ENCODE measurements around the gene TNFRSF11A. TPM values are rescaled to one million over a fixed set of nuclear protein-coding genes. Genes with fewer than 3 reads are reported as not detected.

Gene TNFRSF11A
- total RNA-seq, 1 donor from 2014 or later, result 0.75 TPM

- Mint-ChIP-seq H3K36me3 (ENCODE audit: low read depth, unreplicated experiment) (peaks cover 2% of the 10 kb centered on the region), H3K4me1 (ENCODE audit: low read depth, unreplicated experiment) (peaks cover 13% of the 10 kb centered on the region), H3K27ac (ENCODE audit: unreplicated experiment) (no peak overlapping the region), H3K9me3 (ENCODE audit: unreplicated experiment) (peaks cover 4% of the 10 kb centered on the region), H3K4me3 (ENCODE audit: unreplicated experiment) (no peak overlapping the region), H3K27me3 (ENCODE audit: low read depth, unreplicated experiment) (peaks cover 22% of the 10 kb centered on the region)
- Histone ChIP-seq H3K4me2 (ENCODE audit: low read length) (no peak overlapping the region), H3K79me2 (ENCODE audit: insufficient read depth, low read length) (no peaks in the 10 kb centered on the region), H3K9me3 (ENCODE audit: insufficient read depth, low read depth, low read length) (no peaks in the 10 kb centered on the region), H3K9ac (ENCODE audit: low read length) (no peak overlapping the region), H3K27me3 (ENCODE audit: insufficient read depth, low read length) (peaks cover 33% of the 10 kb centered on the region), H2AFZ (ENCODE audit: low read depth, low read length) (no peak overlapping the region), H3K27ac (ENCODE audit: low read depth, low read length) (no peak overlapping the region), H4K20me1 (ENCODE audit: insufficient read depth, low read length) (no peaks in the 10 kb centered on the region), H3K4me1 (ENCODE audit: insufficient read depth, low read length) (peaks cover 31% of the 10 kb centered on the region), H3K36me3 (ENCODE audit: insufficient read depth, low read length) (no peaks in the 10 kb centered on the region), H3K4me3 (ENCODE audit: insufficient read depth, low read depth, low read length) (no peak overlapping the region)
- FAIRE-seq (no peak), DNase-seq (ENCODE audit: low read depth) (no peak)
- TF ChIP-seq, protein P1, sequence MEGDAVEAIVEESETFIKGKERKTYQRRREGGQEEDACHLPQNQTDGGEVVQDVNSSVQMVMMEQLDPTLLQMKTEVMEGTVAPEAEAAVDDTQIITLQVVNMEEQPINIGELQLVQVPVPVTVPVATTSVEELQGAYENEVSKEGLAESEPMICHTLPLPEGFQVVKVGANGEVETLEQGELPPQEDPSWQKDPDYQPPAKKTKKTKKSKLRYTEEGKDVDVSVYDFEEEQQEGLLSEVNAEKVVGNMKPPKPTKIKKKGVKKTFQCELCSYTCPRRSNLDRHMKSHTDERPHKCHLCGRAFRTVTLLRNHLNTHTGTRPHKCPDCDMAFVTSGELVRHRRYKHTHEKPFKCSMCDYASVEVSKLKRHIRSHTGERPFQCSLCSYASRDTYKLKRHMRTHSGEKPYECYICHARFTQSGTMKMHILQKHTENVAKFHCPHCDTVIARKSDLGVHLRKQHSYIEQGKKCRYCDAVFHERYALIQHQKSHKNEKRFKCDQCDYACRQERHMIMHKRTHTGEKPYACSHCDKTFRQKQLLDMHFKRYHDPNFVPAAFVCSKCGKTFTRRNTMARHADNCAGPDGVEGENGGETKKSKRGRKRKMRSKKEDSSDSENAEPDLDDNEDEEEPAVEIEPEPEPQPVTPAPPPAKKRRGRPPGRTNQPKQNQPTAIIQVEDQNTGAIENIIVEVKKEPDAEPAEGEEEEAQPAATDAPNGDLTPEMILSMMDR (IDR thresholded peaks at IDR 0.05; ENCODE audit: insufficient read depth, low read depth, low read length), result no peak
- TF ChIP-seq EZH2 (IDR thresholded peaks at IDR 0.05; ENCODE audit: insufficient read depth, low read length), result no peak
Observed at GRCh38 chr18:62330650-62331049, 5.5 kb downstream of the TNFRSF11A start.

DNA sequence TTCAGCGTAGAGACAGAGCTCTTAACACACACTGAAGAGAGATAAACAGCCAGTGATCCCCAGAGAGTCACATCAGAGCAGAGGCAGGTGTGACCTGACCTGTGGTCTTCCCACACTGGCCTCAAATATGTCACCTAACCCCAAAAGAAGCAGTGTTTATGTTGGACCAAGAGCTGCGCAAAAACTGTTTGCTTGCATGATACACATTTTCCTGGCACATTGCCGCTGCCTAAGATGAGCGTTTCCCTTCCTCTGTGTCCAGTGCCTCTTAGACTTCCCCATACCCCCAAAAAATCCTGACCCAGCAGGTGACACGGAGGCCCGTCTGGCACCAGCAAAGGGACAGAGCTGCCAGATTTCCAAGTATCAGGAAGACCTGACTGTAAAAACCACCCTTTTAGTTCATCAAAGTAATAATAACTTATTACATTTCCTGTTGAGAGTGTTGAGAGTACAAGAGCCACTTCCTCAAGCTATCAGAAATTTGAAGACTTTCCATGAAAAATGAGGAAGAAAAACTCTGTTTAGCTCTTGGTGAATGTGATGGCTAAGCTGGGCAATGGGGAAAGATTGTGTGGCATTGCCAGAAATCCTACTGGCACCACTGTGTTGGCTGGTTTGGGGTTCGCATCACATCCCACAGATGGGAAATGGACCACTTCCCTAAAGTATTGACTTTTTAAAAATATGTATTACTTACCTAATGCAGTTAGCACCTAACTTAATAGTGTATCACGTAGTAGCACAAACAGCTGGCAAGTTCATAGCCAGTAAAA is 6.7 kb downstream of the TNFRSF11A start:
- no peak overlapping the region for H3K4me3 Mint-ChIP-seq (ENCODE audit: unreplicated experiment)
- peaks cover 13% of the 10 kb centered on the region for H3K4me1 Mint-ChIP-seq (ENCODE audit: low read depth, unreplicated experiment)
- H3K36me3 ChIP-seq (ENCODE audit: insufficient read depth, low read length), result no peaks in the 10 kb centered on the region
- no peaks in the 10 kb centered on the region for H3K9me3 ChIP-seq (ENCODE audit: insufficient read depth, low read depth, low read length)
- no peak overlapping the region for H3K27ac Mint-ChIP-seq (ENCODE audit: unreplicated experiment)
- H3K9ac ChIP-seq (ENCODE audit: low read length), result no peak overlapping the region
- no peaks in the 10 kb centered on the region for H4K20me1 ChIP-seq (ENCODE audit: insufficient read depth, low read length)
- H3K27me3 Mint-ChIP-seq (ENCODE audit: low read depth, unreplicated experiment), result peaks cover 15% of the 10 kb centered on the region
- FAIRE-seq (no peak), DNase-seq (ENCODE audit: low read depth) (peak; percentile 76)
- no peak overlapping the region for H3K27ac ChIP-seq (ENCODE audit: low read depth, low read length)
- no peak overlapping the region for H2AFZ ChIP-seq (ENCODE audit: low read depth, low read length)
- H3K4me2 ChIP-seq (ENCODE audit: low read length), result no peak overlapping the region
- H3K4me3 ChIP-seq (ENCODE audit: insufficient read depth, low read depth, low read length), result no peak overlapping the region
- TF ChIP-seq, protein P1 (IDR thresholded peaks at IDR 0.05; ENCODE audit: insufficient read depth, low read depth, low read length), result no peak
- no peak for TF ChIP-seq EZH2 (IDR thresholded peaks at IDR 0.05; ENCODE audit: insufficient read depth, low read length)
- H3K79me2 ChIP-seq (ENCODE audit: insufficient read depth, low read length), result no peaks in the 10 kb centered on the region
- peaks cover 2% of the 10 kb centered on the region for H3K9me3 Mint-ChIP-seq (ENCODE audit: unreplicated experiment)
- peaks cover 21% of the 10 kb centered on the region for H3K27me3 ChIP-seq (ENCODE audit: insufficient read depth, low read length)
- H3K36me3 Mint-ChIP-seq (ENCODE audit: low read depth, unreplicated experiment), result peaks cover 2% of the 10 kb centered on the region
- peaks cover 26% of the 10 kb centered on the region for H3K4me1 ChIP-seq (ENCODE audit: insufficient read depth, low read length)

- H3K4me1 ChIP-seq (ENCODE audit: insufficient read depth, low read length), result peaks cover 26% of the 10 kb centered on the region
- no peaks in the 10 kb centered on the region for H3K9me3 ChIP-seq (ENCODE audit: insufficient read depth, low read depth, low read length)
- Mint-ChIP-seq H3K36me3 (ENCODE audit: low read depth, unreplicated experiment) (peaks cover 2% of the 10 kb centered on the region), H3K9me3 (ENCODE audit: unreplicated experiment) (peaks cover 2% of the 10 kb centered on the region), H3K4me1 (ENCODE audit: low read depth, unreplicated experiment) (peaks cover 13% of the 10 kb centered on the region), H3K4me3 (ENCODE audit: unreplicated experiment) (no peak overlapping the region), H3K27me3 (ENCODE audit: low read depth, unreplicated experiment) (peaks cover 9% of the 10 kb centered on the region), H3K27ac (ENCODE audit: unreplicated experiment) (no peak overlapping the region)
- TF ChIP-seq, protein P1 (IDR thresholded peaks at IDR 0.05; ENCODE audit: insufficient read depth, low read depth, low read length), result no peak
- no peak for TF ChIP-seq EZH2 (IDR thresholded peaks at IDR 0.05; ENCODE audit: insufficient read depth, low read length)
- no peaks in the 10 kb centered on the region for H4K20me1 ChIP-seq (ENCODE audit: insufficient read depth, low read length)
- no peaks in the 10 kb centered on the region for H3K36me3 ChIP-seq (ENCODE audit: insufficient read depth, low read length)
- H2AFZ ChIP-seq (ENCODE audit: low read depth, low read length), result no peak overlapping the region
- H3K27ac ChIP-seq (ENCODE audit: low read depth, low read length), result no peak overlapping the region
- H3K9ac ChIP-seq (ENCODE audit: low read length), result no peak overlapping the region
- no peak for FAIRE-seq
- no peak for DNase-seq (ENCODE audit: low read depth)
- H3K79me2 ChIP-seq (ENCODE audit: insufficient read depth, low read length), result no peaks in the 10 kb centered on the region
- no peak overlapping the region for H3K4me3 ChIP-seq (ENCODE audit: insufficient read depth, low read depth, low read length)
- no peak overlapping the region for H3K4me2 ChIP-seq (ENCODE audit: low read length)
- peaks cover 15% of the 10 kb centered on the region for H3K27me3 ChIP-seq (ENCODE audit: insufficient read depth, low read length)
Observed at GRCh38 chr18:62332431-62332830, 7.3 kb downstream of the TNFRSF11A start.

Data from astrocyte (in vitro differentiated cells and primary cell).